ENCODE measurements around the gene STRA6.

STRA6 gene

GRCh38 chr15:74159773-74160172 lies 42.8 kb downstream of the STRA6 start:
- DNase-seq = peak; percentile 60

GRCh38 chr15:74158855-74159650 lies 43.5 kb downstream of the STRA6 start:
- DNase-seq = no peak

- DNase-seq = no peak
Measured at GRCh38 chr15:74157868-74158827, 44.4 kb downstream of the STRA6 start.

DNA sequence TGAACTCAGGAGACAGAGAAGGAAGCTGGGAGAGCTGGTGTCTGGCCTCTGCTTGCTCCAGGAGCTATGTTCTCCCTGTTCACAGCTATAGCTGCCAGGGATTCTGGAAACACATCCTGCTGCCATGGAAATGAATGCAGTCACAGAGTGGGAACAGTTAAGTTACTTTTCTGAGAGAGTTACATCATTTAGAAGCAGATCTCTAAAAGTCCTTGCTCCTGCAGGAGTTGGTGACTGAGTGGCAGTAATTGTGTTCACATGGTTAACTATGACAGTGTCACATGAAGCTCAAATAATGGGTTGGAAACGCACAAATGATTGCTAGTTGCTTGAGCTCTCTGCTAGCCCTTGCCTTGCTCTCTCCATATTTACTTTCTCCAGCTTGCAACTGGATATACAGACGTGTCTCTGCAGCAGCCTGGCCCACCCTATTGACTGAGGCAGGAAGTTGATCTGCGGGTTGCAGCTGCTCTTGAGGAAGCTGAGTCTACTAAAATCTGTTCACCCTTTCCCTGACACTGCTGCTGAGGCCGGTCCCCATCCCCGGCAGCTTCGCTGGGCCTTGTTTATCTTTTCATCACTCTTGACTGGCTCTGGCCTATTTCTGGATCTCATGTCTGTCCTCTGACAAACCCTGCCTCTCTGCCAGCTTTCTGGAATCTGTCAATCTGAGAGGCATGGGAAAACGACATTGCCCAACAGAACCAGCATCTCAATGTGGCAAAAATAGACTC lies 45.7 kb downstream of the STRA6 start:
- peak; percentile 25 for DNase-seq

- DNase-seq = no peak
Measured at GRCh38 chr15:74155766-74156417, 46.7 kb downstream of the STRA6 start.

- DNase-seq = no peak
Measured at GRCh38 chr15:74147051-74147450, 55.5 kb downstream of the STRA6 start.

- no peak for DNase-seq
Measured at GRCh38 chr15:74146277-74146800, 56.2 kb downstream of the STRA6 start.

- no peak for DNase-seq
Measured at GRCh38 chr15:74144153-74144775, 58.3 kb downstream of the STRA6 start.

DNA sequence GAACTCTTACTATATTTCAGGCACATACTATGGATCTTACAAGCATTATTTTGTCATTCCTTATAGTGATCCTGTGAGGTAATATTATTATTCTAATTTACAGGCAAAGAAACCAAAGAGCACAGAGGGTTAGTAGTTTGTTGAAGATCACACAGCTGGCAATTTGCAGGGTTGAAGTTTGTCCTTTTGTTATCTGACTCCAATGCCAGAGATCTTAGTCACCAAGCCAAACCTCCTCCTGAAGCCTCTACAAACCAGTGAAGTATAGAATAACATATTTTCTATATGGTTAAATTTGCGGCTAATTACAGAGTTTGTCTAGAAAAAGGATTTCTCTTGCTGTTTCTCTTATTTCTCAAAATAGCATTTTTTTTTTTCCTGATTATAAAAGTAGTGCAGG lies 61.0 kb downstream of the STRA6 start:
- DNase-seq = no peak

- no peak for DNase-seq
Measured at GRCh38 chr15:74138642-74139041, 63.9 kb downstream of the STRA6 start.

- no peak for DNase-seq
Measured at GRCh38 chr15:74137537-74137894, 65.1 kb downstream of the STRA6 start.

GRCh38 chr15:74136814-74137536 lies 65.6 kb downstream of the STRA6 start:
- DNase-seq = peak; percentile 8

DNA sequence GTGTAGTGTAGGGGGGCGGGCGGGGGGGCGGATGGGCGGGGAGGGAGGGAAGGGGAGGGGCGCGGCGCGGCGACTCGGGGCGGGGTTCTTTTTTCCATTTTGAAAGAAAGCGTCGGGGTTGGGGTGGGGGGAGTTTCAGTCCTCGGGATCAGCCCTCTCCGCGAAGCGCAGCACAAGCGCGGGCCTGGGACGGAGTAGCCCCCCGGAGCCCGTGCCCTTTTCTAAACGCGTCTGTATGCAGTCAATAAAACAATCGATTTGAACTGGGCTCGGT lies 66.1 kb downstream of the STRA6 start:
- no peak for DNase-seq

- no peak for DNase-seq
Measured at GRCh38 chr15:74135041-74135565, 67.5 kb downstream of the STRA6 start.

DNA sequence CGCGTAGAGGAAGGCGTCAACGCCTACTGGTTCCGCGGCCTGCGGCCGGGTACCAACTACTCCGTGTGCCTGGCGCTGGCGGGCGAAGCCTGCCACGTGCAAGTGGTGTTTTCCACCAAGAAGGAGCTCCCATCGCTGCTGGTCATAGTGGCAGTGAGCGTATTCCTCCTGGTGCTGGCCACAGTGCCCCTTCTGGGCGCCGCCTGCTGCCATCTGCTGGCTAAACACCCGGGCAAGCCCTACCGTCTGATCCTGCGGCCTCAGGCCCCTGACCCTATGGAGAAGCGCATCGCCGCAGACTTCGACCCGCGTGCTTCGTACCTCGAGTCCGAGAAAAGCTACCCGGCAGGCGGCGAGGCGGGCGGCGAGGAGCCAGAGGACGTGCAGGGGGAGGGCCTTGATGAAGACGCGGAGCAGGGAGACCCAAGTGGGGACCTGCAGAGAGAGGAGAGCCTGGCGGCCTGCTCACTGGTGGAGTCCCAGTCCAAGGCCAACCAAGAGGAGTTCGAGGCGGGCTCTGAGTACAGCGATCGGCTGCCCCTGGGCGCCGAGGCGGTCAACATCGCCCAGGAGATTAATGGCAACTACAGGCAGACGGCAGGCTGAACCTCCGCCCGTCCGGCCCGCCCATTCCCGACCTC lies 68.1 kb downstream of the STRA6 start:
- DNase-seq = no peak

DNA sequence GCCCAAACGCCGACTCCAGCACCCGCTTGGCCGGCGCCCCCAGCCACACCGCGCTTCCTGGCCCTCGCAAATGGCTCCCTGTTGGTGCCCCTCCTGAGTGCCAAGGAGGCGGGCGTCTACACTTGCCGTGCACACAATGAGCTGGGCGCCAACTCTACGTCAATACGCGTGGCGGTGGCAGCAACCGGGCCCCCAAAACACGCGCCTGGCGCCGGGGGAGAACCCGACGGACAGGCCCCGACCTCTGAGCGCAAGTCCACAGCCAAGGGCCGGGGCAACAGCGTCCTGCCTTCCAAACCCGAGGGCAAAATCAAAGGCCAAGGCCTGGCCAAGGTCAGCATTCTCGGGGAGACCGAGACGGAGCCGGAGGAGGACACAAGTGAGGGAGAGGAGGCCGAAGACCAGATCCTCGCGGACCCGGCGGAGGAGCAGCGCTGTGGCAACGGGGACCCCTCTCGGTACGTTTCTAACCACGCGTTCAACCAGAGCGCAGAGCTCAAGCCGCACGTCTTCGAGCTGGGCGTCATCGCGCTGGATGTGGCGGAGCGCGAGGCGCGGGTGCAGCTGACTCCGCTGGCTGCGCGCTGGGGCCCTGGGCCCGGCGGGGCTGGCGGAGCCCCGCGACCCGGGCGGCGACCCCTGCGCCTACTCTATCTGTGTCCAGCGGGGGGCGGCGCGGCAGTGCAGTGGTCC lies 68.7 kb downstream of the STRA6 start:
- no peak for DNase-seq

DNA sequence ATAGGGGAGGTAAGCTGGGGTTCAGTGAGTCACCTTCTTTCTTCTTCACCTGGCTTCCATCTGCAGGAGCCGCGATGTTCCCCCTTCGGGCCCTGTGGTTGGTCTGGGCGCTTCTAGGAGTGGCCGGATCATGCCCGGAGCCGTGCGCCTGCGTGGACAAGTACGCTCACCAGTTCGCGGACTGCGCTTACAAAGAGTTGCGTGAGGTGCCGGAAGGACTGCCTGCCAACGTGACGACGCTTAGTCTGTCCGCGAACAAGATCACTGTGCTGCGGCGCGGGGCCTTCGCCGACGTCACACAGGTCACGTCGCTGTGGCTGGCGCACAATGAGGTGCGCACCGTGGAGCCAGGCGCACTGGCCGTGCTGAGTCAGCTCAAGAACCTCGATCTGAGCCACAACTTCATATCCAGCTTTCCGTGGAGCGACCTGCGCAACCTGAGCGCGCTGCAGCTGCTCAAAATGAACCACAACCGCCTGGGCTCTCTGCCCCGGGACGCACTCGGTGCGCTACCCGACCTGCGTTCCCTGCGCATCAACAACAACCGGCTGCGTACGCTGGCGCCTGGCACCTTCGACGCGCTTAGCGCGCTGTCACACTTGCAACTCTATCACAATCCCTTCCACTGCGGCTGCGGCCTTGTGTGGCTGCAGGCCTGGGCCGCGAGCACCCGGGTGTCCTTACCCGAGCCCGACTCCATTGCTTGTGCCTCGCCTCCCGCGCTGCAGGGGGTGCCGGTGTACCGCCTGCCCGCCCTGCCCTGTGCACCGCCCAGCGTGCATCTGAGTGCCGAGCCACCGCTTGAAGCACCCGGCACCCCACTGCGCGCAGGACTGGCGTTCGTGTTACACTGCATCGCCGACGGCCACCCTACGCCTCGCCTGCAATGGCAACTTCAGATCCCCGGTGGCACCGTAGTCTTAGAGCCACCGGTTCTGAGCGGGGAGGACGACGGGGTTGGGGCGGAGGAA lies 69.6 kb downstream of the STRA6 start:
- DNase-seq = no peak

DNA sequence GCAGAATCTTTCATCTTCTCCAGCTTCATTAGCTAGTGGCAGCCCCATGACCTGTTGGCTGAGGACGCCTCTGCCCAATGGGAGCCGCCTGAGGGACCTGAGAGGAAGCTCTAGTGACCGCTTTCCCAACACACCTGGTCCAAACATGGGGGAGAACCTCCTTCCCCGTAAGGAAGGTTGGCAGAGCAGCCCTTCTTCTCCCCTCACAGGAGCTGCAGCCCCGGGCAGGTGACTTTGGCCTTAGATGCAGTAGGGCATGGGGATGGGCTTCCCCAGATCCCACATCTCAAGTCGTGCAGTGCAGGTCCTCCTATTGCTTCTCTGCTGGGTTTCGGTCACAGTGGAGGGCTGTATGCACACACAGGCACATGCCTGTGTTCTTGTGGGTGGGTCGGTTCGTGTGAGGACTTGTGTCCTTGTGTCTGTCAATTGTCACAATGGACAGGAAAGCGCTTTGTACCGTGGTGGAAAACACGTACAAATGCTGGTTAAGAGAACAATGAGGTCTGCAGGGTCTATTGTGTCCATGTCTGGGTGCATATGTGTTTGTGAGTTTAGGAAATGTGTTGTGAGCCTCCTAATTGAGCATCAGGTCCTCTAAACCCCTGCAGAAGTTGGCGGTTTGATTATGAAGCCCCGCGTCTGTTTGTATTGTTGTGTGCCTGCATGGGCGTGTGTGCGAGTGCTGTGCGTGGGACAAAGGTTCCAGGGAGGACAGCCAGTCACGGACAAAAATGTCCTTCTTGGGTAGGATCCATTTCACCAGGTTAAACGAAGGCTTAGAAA lies 70.8 kb downstream of the STRA6 start:
- DNase-seq = no peak
